ENCODE measurements around the gene PTBP1. TPM values are rescaled to one million over a fixed set of nuclear protein-coding genes. Genes with fewer than 3 reads are reported as not detected.
A peak's percentile ranks its signal among the peaks of the same experiment; 100 is the strongest.

Gene PTBP1
- total RNA-seq, 2 experiments from 2014 or later = 524 to 526 TPM

- Mint-ChIP-seq H3K4me1 (ENCODE audit: low read depth) (peaks cover 44% of the 10 kb centered on the region), H3K4me3 (peak overlapping the region; percentile 67), H3K27ac (peak overlapping the region; percentile 68), H3K27me3 (ENCODE audit: low read depth) (no peaks in the 10 kb centered on the region), H3K36me3 (ENCODE audit: low read depth) (peaks cover 55% of the 10 kb centered on the region), H3K9me3 (ENCODE audit: insufficient read depth) (no peaks in the 10 kb centered on the region)
- ChIA-PET POLR2A (interaction anchor here (2.0 kb wide), 1 partner anchor 468 kb away, joined by 4 read pairs; the partner anchor contains the start of gene CIRBP), CTCF (no interaction called here)
- ATAC-seq (no peak), DNase-seq (peak; percentile 36)
Observed at GRCh38 chr19:801030-801860, 4.0 kb downstream of the PTBP1 start.

- H3K36me3 Mint-ChIP-seq (ENCODE audit: low read depth) = peaks cover 60% of the 10 kb centered on the region
- ChIA-PET CTCF (no interaction called here), POLR2A (interaction anchor here (2.0 kb wide), 1 partner anchor 467 kb away, joined by 4 read pairs; the partner anchor contains the start of gene CIRBP)
- H3K4me3 Mint-ChIP-seq = peak overlapping the region; percentile 67
- DNase-seq (no peak), ATAC-seq (no peak)
- H3K27ac Mint-ChIP-seq = peak overlapping the region; percentile 68
- H3K27me3 Mint-ChIP-seq (ENCODE audit: low read depth) = no peaks in the 10 kb centered on the region
- no peaks in the 10 kb centered on the region for H3K9me3 Mint-ChIP-seq (ENCODE audit: insufficient read depth)
- peaks cover 40% of the 10 kb centered on the region for H3K4me1 Mint-ChIP-seq (ENCODE audit: low read depth)
Observed at GRCh38 chr19:801861-802497, 4.7 kb downstream of the PTBP1 start.

DNA sequence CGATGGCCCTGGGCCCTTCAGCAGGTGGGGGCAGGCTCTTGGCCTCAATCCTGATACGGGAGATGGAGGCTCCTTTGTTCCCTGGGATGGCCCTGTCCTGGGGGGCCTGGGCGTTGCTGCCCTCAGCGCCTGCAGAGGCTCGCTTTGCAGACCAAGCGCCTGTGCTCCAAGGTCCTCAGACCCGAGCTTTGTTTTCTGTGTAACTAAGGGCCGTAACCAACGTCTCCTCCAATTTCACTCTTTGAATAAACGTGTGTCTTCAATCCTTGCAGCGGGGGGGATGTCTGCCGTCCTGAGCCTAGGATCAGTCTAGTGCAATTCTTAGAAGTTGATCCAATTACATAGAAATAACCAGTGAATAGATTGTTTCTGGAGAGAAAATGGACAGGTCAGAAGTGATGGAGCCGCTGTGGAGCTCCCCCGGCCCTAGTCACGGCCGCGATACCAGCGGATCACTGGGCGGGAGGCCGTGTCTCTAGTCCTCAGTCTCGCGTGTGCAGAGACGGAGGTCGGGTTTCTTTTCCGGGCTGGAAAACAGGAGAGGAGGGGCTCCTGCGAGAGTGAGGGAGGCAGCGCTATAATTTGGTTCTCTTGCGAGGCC, 5.3 kb downstream of the PTBP1 start:
- Mint-ChIP-seq H3K27me3 (ENCODE audit: low read depth) (no peaks in the 10 kb centered on the region), H3K27ac (no peak overlapping the region), H3K9me3 (ENCODE audit: insufficient read depth) (no peaks in the 10 kb centered on the region), H3K4me3 (no peak overlapping the region), H3K4me1 (ENCODE audit: low read depth) (peaks cover 45% of the 10 kb centered on the region), H3K36me3 (ENCODE audit: low read depth) (peaks cover 67% of the 10 kb centered on the region)
- ChIA-PET POLR2A (interaction anchor here (0.8 kb wide), 1 partner anchor 61 kb away, joined by 3 read pairs; no protein-coding TSS in a partner anchor), CTCF (no interaction called here)
- ATAC-seq (no peak), DNase-seq (no peak)

GRCh38 chr19:803099-803561, 5.9 kb downstream of the PTBP1 start:
- ChIA-PET POLR2A (interaction anchor here (0.8 kb wide), 1 partner anchor 61 kb away, joined by 3 read pairs; no protein-coding TSS in a partner anchor), CTCF (no interaction called here)
- no peak overlapping the region for H3K4me3 Mint-ChIP-seq
- H3K4me1 Mint-ChIP-seq (ENCODE audit: low read depth) = peaks cover 46% of the 10 kb centered on the region
- H3K27ac Mint-ChIP-seq = no peak overlapping the region
- H3K36me3 Mint-ChIP-seq (ENCODE audit: low read depth) = peaks cover 72% of the 10 kb centered on the region
- no peaks in the 10 kb centered on the region for H3K27me3 Mint-ChIP-seq (ENCODE audit: low read depth)
- no peaks in the 10 kb centered on the region for H3K9me3 Mint-ChIP-seq (ENCODE audit: insufficient read depth)
- ATAC-seq = no peak
- no peak for DNase-seq

DNA sequence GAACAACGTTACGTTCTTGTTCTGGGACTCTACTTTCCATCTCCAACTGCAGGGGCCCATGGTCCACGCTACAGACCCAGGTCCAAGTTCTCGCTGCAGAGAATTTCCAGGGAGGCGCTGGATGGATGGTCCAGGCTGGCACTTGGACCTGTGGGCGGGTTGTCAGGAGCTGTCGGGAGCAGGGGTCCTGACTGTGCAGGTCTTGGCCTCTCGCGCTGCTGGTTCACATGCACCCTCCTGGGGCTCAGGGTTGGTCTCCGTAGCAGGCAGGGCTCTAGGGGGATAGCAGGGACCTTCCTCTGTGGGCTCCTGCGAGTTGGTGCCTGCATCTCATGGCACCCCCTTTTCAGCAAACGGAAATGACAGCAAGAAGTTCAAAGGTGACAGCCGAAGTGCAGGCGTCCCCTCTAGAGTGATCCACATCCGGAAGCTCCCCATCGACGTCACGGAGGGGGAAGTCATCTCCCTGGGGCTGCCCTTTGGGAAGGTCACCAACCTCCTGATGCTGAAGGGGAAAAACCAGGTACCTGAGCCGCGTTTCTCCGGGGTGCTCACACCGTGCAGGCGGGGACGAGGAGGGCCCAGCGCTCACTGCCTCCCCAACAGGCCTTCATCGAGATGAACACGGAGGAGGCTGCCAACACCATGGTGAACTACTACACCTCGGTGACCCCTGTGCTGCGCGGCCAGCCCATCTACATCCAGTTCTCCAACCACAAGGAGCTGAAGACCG, 6.6 kb downstream of the PTBP1 start:
- H3K36me3 Mint-ChIP-seq (ENCODE audit: low read depth) = peaks cover 69% of the 10 kb centered on the region
- ATAC-seq (no peak), DNase-seq (no peak)
- ChIA-PET POLR2A (no interaction called here), CTCF (no interaction called here)
- no peak overlapping the region for H3K27ac Mint-ChIP-seq
- H3K9me3 Mint-ChIP-seq (ENCODE audit: insufficient read depth) = no peaks in the 10 kb centered on the region
- peaks cover 46% of the 10 kb centered on the region for H3K4me1 Mint-ChIP-seq (ENCODE audit: low read depth)
- no peaks in the 10 kb centered on the region for H3K27me3 Mint-ChIP-seq (ENCODE audit: low read depth)
- H3K4me3 Mint-ChIP-seq = no peak overlapping the region

GRCh38 chr19:804419-805165, 7.3 kb downstream of the PTBP1 start:
- Mint-ChIP-seq H3K9me3 (ENCODE audit: insufficient read depth) (no peaks in the 10 kb centered on the region), H3K27me3 (ENCODE audit: low read depth) (no peaks in the 10 kb centered on the region), H3K4me3 (no peak overlapping the region), H3K27ac (no peak overlapping the region), H3K4me1 (ENCODE audit: low read depth) (peaks cover 42% of the 10 kb centered on the region), H3K36me3 (ENCODE audit: low read depth) (peaks cover 68% of the 10 kb centered on the region)
- ATAC-seq (no peak), DNase-seq (no peak)
- POLR2A ChIA-PET = interaction anchor here (0.9 kb wide), 1 partner anchor 9 kb away, joined by 3 read pairs; no protein-coding TSS in a partner anchor
- CTCF ChIA-PET = no interaction called here

DNA sequence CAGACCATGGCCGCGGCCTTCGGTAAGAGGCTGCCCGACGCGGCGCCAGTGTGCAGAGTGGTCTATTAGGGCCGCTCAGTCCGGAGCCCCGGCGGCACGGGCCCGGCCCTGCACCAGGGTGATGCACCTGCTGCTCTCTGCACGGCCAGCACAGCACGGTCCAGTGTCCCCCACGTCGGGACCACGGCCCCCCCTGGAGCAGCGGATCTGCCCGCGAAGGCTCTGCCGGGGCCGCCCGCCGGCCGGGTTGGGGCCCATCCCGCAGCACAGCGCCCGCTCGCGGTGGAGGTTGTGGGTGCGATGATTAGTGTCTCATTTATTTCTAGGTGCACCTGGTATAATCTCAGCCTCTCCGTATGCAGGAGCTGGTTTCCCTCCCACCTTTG, 7.9 kb downstream of the PTBP1 start:
- ChIA-PET CTCF (no interaction called here), POLR2A (interaction anchor here (0.9 kb wide), 1 partner anchor 8 kb away, joined by 3 read pairs; no protein-coding TSS in a partner anchor)
- Mint-ChIP-seq H3K9me3 (ENCODE audit: insufficient read depth) (no peaks in the 10 kb centered on the region), H3K27me3 (ENCODE audit: low read depth) (no peaks in the 10 kb centered on the region), H3K27ac (no peak overlapping the region), H3K36me3 (ENCODE audit: low read depth) (peaks cover 69% of the 10 kb centered on the region), H3K4me1 (ENCODE audit: low read depth) (peaks cover 38% of the 10 kb centered on the region), H3K4me3 (no peak overlapping the region)
- DNase-seq (no peak), ATAC-seq (no peak)

DNA sequence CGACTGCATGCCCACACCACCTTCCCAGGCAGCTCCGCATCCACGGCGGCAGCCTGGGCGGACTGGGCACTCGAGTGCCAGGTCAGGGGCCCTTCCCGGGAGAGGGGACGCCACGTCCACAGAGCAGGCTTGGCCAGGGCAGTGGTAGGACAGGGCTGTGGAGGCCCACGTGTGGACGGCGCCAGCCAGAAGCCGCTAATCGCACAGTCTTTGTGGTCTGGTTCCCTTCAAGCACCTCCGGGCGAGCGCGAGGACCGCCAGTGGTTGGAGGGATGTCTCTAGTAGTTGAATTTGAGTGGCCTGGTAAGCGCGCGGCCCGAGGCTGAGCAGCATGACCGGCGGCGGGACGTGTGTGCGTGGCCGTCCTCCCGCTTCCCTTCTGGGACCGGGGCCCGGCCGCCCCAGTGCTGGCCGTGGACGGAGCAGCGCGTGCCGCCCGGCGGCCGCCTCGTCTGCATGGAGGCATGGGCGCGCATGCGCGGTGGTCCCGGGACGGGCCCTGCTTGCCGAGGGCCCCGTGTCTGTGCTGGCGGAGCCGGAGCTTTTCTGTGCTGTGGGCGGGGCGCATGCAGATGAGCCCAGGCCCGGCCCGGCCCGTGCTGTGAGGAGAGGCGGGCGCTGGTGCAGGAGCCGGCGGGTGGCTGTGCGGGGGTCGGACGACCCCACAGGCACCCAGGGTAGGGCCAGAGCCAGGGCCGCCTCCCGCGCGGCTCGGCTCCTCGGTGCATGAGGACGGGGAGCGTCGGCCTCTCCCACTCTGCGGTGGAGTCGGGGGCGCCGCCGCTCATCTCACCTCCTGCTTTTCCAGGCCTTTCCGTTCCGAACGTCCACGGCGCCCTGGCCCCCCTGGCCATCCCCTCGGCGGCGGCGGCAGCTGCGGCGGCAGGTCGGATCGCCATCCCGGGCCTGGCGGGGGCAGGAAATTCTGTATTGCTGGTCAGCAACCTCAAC, 8.6 kb downstream of the PTBP1 start:
- no peak for ATAC-seq
- Mint-ChIP-seq H3K9me3 (ENCODE audit: insufficient read depth) (no peaks in the 10 kb centered on the region), H3K27me3 (ENCODE audit: low read depth) (no peaks in the 10 kb centered on the region), H3K4me3 (no peak overlapping the region), H3K4me1 (ENCODE audit: low read depth) (peaks cover 32% of the 10 kb centered on the region), H3K36me3 (ENCODE audit: low read depth) (peaks cover 70% of the 10 kb centered on the region), H3K27ac (no peak overlapping the region)
- POLR2A ChIA-PET = interaction anchor here (0.9 kb wide), 1 partner anchor 7 kb away, joined by 3 read pairs; no protein-coding TSS in a partner anchor
- no peak for DNase-seq
- CTCF ChIA-PET = no interaction called here

- Mint-ChIP-seq H3K4me1 (ENCODE audit: low read depth) (peaks cover 21% of the 10 kb centered on the region), H3K4me3 (no peak overlapping the region), H3K36me3 (ENCODE audit: low read depth) (peaks cover 72% of the 10 kb centered on the region), H3K9me3 (ENCODE audit: insufficient read depth) (no peaks in the 10 kb centered on the region), H3K27me3 (ENCODE audit: low read depth) (no peaks in the 10 kb centered on the region), H3K27ac (no peak overlapping the region)
- CTCF ChIA-PET = no interaction called here
- DNase-seq (no peak), ATAC-seq (no peak)
- POLR2A ChIA-PET = interaction anchor here (0.6 to 1.2 kb wide), 2 partner anchors 9 to 60 kb away, joined by 3 read pairs; no protein-coding TSS in a partner anchor
Observed at GRCh38 chr19:806815-807421, 9.7 kb downstream of the PTBP1 start.
